Spleen (tissue), 11 donors: ENCODE data around the gene E2F3. TPM values are rescaled to one million over a fixed set of nuclear protein-coding genes. Genes with fewer than 3 reads are reported as not detected.

ENCODE experiments used
- DNase-seq: peaks from one replicate; pipeline ENCODE4 v3.0.0-alpha.2; 2020
- H3K27ac ChIP-seq, 8 donors: fragments of 200-600 bp; sonication (generic) in 7 of 8; 1 replicate in 4 of 8; 2 replicates in 4 of 8; pipeline versions ENCODE4 v1.5.0 to v1.8.0; 2016 to 2021; ENCODE audit warnings: inconsistent platforms in 4 of 8, mild to moderate bottlenecking in 4 of 8, moderate library complexity in 1 of 8
- H3K27me3 ChIP-seq, 7 donors: fragments of 200-600 bp; sonication (generic) in 6 of 7; replicated peaks in 1 of 7; 1 replicate in 4 of 7; 2 replicates in 3 of 7; pipeline versions ENCODE4 v1.5.0 to v1.8.0; 2016 to 2021; ENCODE audit warnings: inconsistent platforms in 3 of 7, mild to moderate bottlenecking in 1 of 7
- H3K36me3 ChIP-seq, 6 donors: fragments of 200-600 bp; sonication (generic) in 5 of 6; 1 replicate in 4 of 6; 2 replicates in 2 of 6; pipeline versions ENCODE4 v1.5.0 to v1.8.0; 2016 to 2021; ENCODE audit warnings: inconsistent platforms in 2 of 6
- H3K4me1 ChIP-seq, 6 donors: fragments of 200-600 bp; sonication (generic) in 5 of 6; 1 replicate in 3 of 6; 2 replicates in 3 of 6; pipeline versions ENCODE4 v1.5.0 to v1.8.0; 2016 to 2021; ENCODE audit warnings: inconsistent platforms in 3 of 6
- H3K4me3 ChIP-seq, 8 donors: fragments of 200-600 bp; sonication (generic) in 7 of 8; 1 replicate in 4 of 8; 2 replicates in 4 of 8; pipeline versions ENCODE4 v1.5.0 to v1.8.0; 2016 to 2021; ENCODE audit warnings: inconsistent platforms in 4 of 8, mild to moderate bottlenecking in 4 of 8, moderate library complexity in 2 of 8
- H3K9me3 ChIP-seq, 8 donors: fragments of 200-600 bp; sonication (generic) in 7 of 8; 1 replicate in 4 of 8; 2 replicates in 4 of 8; pipeline versions ENCODE4 v1.5.0 to v1.8.0; 2016 to 2021; ENCODE audit warnings: inconsistent platforms in 4 of 8
- POLR2A ChIP-seq, 3 donors: fragments of 450-650 bp; IDR thresholded peaks; one replicate each; pipeline ENCODE4 v1.5.1; 2017; ENCODE audit warnings: antibody characterized with exemption in 3 of 3, mild to moderate bottlenecking in 1 of 3
- POLR2AphosphoS5 ChIP-seq, 3 donors: sonication (generic); formaldehyde crosslinking; IDR thresholded peaks; one replicate each; pipeline ENCODE4 v1.5.1; 2017; ENCODE audit warnings: antibody characterized with exemption in 3 of 3
- WGBS, 5 donors: extraction: QIAGEN DNeasy Blood & Tissue Kit in 3 of 5; methylation state at CpG; one replicate each; pipeline versions ENCODE4 v1.1.5 to v1.1.7; 2013 to 2018; 5-methylcytosine and 5-hydroxymethylcytosine counted together
- intact Hi-C: fragments of 100-400 bp; cut with DNase I; formaldehyde crosslinking; loops from one replicate; pipeline ENCODE4 v1.15.0; 2023; ENCODE audit warnings: low total_unique reads
- polyA plus RNA-seq, 3 donors: library from polyadenylated mRNA; stranded (reverse); fragments of 200-250 nt; gene quantifications; one replicate each; pipeline ENCODE4 v1.2.1, GENCODE V29; 2013
- total RNA-seq, 7 donors: library from RNA; depleted of rRNA in 3 of 7; stranded (reverse); fragments of >200 nt in 3 of 7; fragmentation: NEBNext Ultra II Directional in 4 of 7; extraction: Animal tissue kit (Norgen Biotek cat#: 25700) in 4 of 7; gene quantifications; one replicate each; pipeline versions ENCODE4 v1.1.0 to v1.2.1, GENCODE V29; 2016 to 2021
- TF ChIP-seq, protein P1 (sequence below), 11 experiments: fragments of 200-600 bp in 7 of 11; fragments of 450-650 bp in 4 of 11; sonication (generic) in 4 of 11; IDR thresholded peaks in 8 of 11; conservative IDR thresholded peaks in 3 of 11; 1 replicate in 7 of 11; 2 replicates in 4 of 11; pipeline versions ENCODE4 v1.4.0 to v1.8.0; 2016 to 2021; ENCODE audit warnings: antibody characterized with exemption in 11 of 11, inconsistent platforms in 4 of 11, mild to moderate bottlenecking in 1 of 11
- donor health status: healthy with polysubstance abuse.
- donor health status: DM: no; HTN: no; CAD: no; lungs with moderate emphysema.
- donor health status: DM: no; HTN: no; CAD: no.
- donor health status: Bipolar disorder and iron deficiency.
- donor health status: healthy.
- donor health status: DM: no; HTN: no; CAD: no.
- donor health status: DM: yes; HTN: yes; CAD: no.

The E2F3 gene
- total and polyA plus RNA-seq, 10 donors, result 5.8 to 22.9 (median 14.8) TPM

GRCh38 chr6:20434766-20435165 is 33.1 kb downstream of the E2F3 start:
- TF ChIP-seq, protein P1, sequence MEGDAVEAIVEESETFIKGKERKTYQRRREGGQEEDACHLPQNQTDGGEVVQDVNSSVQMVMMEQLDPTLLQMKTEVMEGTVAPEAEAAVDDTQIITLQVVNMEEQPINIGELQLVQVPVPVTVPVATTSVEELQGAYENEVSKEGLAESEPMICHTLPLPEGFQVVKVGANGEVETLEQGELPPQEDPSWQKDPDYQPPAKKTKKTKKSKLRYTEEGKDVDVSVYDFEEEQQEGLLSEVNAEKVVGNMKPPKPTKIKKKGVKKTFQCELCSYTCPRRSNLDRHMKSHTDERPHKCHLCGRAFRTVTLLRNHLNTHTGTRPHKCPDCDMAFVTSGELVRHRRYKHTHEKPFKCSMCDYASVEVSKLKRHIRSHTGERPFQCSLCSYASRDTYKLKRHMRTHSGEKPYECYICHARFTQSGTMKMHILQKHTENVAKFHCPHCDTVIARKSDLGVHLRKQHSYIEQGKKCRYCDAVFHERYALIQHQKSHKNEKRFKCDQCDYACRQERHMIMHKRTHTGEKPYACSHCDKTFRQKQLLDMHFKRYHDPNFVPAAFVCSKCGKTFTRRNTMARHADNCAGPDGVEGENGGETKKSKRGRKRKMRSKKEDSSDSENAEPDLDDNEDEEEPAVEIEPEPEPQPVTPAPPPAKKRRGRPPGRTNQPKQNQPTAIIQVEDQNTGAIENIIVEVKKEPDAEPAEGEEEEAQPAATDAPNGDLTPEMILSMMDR (IDR thresholded peaks at IDR 0.05 in 8 of 11, conservative IDR thresholded peaks at IDR 0.05 in 3 of 11), result no peak
- 94 to 100% (median 96%) methylated on average over 6 of the region's 6 CpGs for WGBS, 5 donors
- no peak for DNase-seq
- no peaks in the 10 kb centered on the region for H3K27me3 ChIP-seq
- no peaks in the 10 kb centered on the region for H3K9me3 ChIP-seq
- intact Hi-C loops, result no loop called here
- peaks cover 0 to 5% (median 0%) of the 10 kb centered on the region in 6 donors for H3K4me1 ChIP-seq
- H3K36me3 ChIP-seq, result peaks cover 0 to 37% (median 0%) of the 10 kb centered on the region in 6 donors
- H3K4me3 ChIP-seq, result no peak overlapping the region
- H3K27ac ChIP-seq, result no peak overlapping the region

- Histone ChIP-seq H3K36me3 (peaks cover 0 to 39% (median 0%) of the 10 kb centered on the region in 6 donors), H3K4me1 (peaks cover 0 to 5% (median 0%) of the 10 kb centered on the region in 6 donors), H3K9me3 (no peaks in the 10 kb centered on the region), H3K4me3 (no peak overlapping the region), H3K27me3 (no peaks in the 10 kb centered on the region), H3K27ac (no peak overlapping the region)
- TF ChIP-seq POLR2AphosphoS5 (IDR thresholded peaks at IDR 0.05) (no peak), POLR2A (IDR thresholded peaks at IDR 0.05) (no peak)
- TF ChIP-seq, protein P1 (IDR thresholded peaks at IDR 0.05 in 8 of 11, conservative IDR thresholded peaks at IDR 0.05 in 3 of 11), result no peak
- intact Hi-C loops, result no loop called here
- DNase-seq, result no peak
- 93 to 100% (median 98%) methylated on average over 2 of the region's 2 CpGs for WGBS, 5 donors
These were observed 35.0 kb downstream of the E2F3 start for GRCh38 chr6:20436719-20437118.

DNA sequence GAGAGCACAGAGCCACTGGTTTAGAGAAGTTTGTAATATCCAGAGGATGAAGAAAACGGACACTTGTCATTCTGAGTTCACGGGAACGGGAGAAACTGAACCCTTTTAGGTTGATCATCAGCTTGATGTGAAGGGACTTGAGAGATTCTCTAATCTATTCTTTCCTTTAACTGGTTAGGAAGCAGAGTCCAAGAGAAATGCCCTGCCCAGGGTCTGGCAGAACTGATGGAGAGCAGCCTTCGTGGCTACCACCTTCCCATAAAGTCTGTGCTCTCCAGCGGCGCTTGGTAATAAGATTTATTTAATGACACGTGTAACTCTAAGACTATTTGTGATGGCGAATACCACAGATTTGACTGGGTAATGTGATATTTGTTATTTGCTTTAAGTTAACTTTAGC is 36.0 kb downstream of the E2F3 start:
- no peaks in the 10 kb centered on the region for H3K9me3 ChIP-seq
- H3K4me3 ChIP-seq, result no peak overlapping the region
- TF ChIP-seq, protein P1 (IDR thresholded peaks at IDR 0.05 in 8 of 11, conservative IDR thresholded peaks at IDR 0.05 in 3 of 11), result no peak
- TF ChIP-seq POLR2A (IDR thresholded peaks at IDR 0.05) (no peak), POLR2AphosphoS5 (IDR thresholded peaks at IDR 0.05) (no peak)
- H3K4me1 ChIP-seq, result peaks cover 0 to 10% (median 0%) of the 10 kb centered on the region in 6 donors
- no peaks in the 10 kb centered on the region for H3K27me3 ChIP-seq
- intact Hi-C loops, result no loop called here
- 95 to 98% (median 96%) methylated on average over 8 of the region's 8 CpGs for WGBS, 5 donors
- no peak for DNase-seq
- peaks cover 0 to 38% (median 0%) of the 10 kb centered on the region in 6 donors for H3K36me3 ChIP-seq
- no peak overlapping the region for H3K27ac ChIP-seq

DNA sequence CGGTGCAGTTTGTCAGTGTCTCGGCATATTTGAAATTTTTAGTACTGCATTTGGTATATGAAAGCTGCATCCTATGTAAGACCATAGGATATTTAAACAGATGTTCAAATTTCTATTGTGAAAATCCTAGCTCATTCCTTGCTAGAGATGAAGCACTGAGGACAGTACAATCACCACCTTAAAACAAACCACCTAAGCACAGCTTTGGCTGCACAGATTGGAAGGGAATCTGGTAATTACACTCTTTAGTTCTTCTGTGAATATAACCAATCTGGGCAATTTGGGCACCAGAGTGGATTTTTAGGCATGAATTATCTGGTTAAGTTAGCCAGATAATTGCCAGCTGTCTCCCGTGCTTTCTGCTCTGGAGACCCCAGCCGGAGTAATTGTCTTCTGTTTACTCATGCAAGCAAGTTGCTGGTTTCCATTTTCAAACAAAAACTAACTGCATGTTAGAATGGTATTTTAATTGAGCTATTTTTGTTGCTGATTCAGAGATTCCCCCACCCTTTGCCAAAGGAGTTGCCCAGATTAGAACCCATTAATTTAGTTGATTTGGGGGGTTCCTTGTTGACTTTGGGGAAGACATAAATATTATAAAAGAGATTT is 36.9 kb downstream of the E2F3 start:
- Histone ChIP-seq H3K27ac (no peak overlapping the region), H3K4me3 (no peak overlapping the region), H3K27me3 (no peaks in the 10 kb centered on the region), H3K4me1 (peaks cover 0 to 10% (median 0%) of the 10 kb centered on the region in 6 donors), H3K9me3 (no peaks in the 10 kb centered on the region), H3K36me3 (peaks cover 0 to 40% (median 0%) of the 10 kb centered on the region in 6 donors)
- DNase-seq, result no peak
- 85 to 93% (median 88%) methylated on average over 4 of the region's 4 CpGs for WGBS, 5 donors
- intact Hi-C loops, result no loop called here
- TF ChIP-seq POLR2A (IDR thresholded peaks at IDR 0.05) (no peak), POLR2AphosphoS5 (IDR thresholded peaks at IDR 0.05) (no peak)
- TF ChIP-seq, protein P1 (IDR thresholded peaks at IDR 0.05 in 8 of 11, conservative IDR thresholded peaks at IDR 0.05 in 3 of 11), result no peak
